GM23338 (cell line): Measurements from ENCODE around the gene CCDC60. TPM values are rescaled to one million over a fixed set of nuclear protein-coding genes. Genes with fewer than 3 reads are reported as not detected.

ENCODE experiments used
- ATAC-seq: fragments of 200-7000 bp; cut with Tn5 transposase; 3 replicates; pipeline ENCODE4 v1.9.1; 2020
- DNase-seq: peaks from one replicate; pipeline ENCODE4 v3.0.0-alpha.2; 2015; ENCODE audit warnings: low spot score
- H2AFZ ChIP-seq: fragments of 200-600 bp; sonication (generic); 2 replicates; pipeline ENCODE4 v1.8.0; 2016; ENCODE audit warnings: antibody characterized with exemption, mild to moderate bottlenecking, moderate library complexity
- H3F3A ChIP-seq: fragments of 200-600 bp; sonication (generic); replicated peaks from 2 replicates; pipeline ENCODE4 v1.8.0; 2017; ENCODE audit warnings: antibody characterized with exemption, mixed run types, low read depth
- H3K27ac ChIP-seq: fragments of 200-600 bp; sonication (generic); 2 replicates; pipeline ENCODE4 v1.6.1; 2016; ENCODE audit warnings: low read depth
- H3K27me3 ChIP-seq: fragments of 200-600 bp; sonication (generic); 2 replicates; pipeline ENCODE4 v1.8.0; 2016; ENCODE audit warnings: mild to moderate bottlenecking, mixed run types, moderate library complexity; ENCODE audit not compliant: insufficient read depth
- H3K36me3 ChIP-seq: fragments of 200-600 bp; sonication (generic); 2 replicates; pipeline ENCODE4 v1.8.0; 2016; ENCODE audit warnings: mild to moderate bottlenecking; ENCODE audit not compliant: insufficient read depth
- H3K4me1 ChIP-seq: fragments of 200-600 bp; sonication (generic); 2 replicates; pipeline ENCODE4 v1.8.0; 2016; ENCODE audit warnings: mild to moderate bottlenecking, moderate library complexity; ENCODE audit not compliant: insufficient read depth
- H3K4me2 ChIP-seq: fragments of 200-600 bp; sonication (generic); 2 replicates; pipeline ENCODE4 v1.7.1; 2017; ENCODE audit warnings: mixed run types
- H3K4me3 ChIP-seq: fragments of 200-600 bp; sonication (generic); 2 replicates; pipeline ENCODE4 v1.6.1; 2016; ENCODE audit warnings: mixed run types
- H3K79me2 ChIP-seq: fragments of 200-600 bp; sonication (generic); replicated peaks from 2 replicates; pipeline ENCODE4 v1.8.0; 2017; ENCODE audit warnings: mild to moderate bottlenecking; ENCODE audit not compliant: insufficient read depth
- H3K9me2 ChIP-seq: fragments of 200-600 bp; sonication (generic); 2 replicates; pipeline ENCODE4 v1.8.0; 2017; ENCODE audit not compliant: insufficient read depth
- H4K20me1 ChIP-seq: fragments of 200-600 bp; sonication (generic); replicated peaks from 2 replicates; pipeline ENCODE4 v1.8.0; 2017; ENCODE audit warnings: mild to moderate bottlenecking; ENCODE audit not compliant: insufficient read depth
- H3K27ac Mint-ChIP-seq: 2 replicates; pipeline ENCODE4 v1.8.0; 2020; ENCODE audit warnings: inconsistent platforms, mild to moderate bottlenecking, moderate library complexity, mixed read lengths
- H3K27me3 Mint-ChIP-seq: 3 replicates; pipeline ENCODE4 v1.8.0; 2022; ENCODE audit warnings: low read depth, mild to moderate bottlenecking, moderate library complexity, mixed read lengths, inconsistent platforms; ENCODE audit not compliant: insufficient read depth, poor library complexity
- H3K36me3 Mint-ChIP-seq: 3 replicates; pipeline ENCODE4 v1.8.0; 2021; ENCODE audit warnings: low read depth, mild to moderate bottlenecking, inconsistent platforms, moderate library complexity, mixed read lengths
- H3K4me1 Mint-ChIP-seq: 3 replicates; pipeline ENCODE4 v1.8.0; 2020; ENCODE audit warnings: mild to moderate bottlenecking, inconsistent platforms, mixed read lengths
- H3K4me3 Mint-ChIP-seq: 3 replicates; pipeline ENCODE4 v1.8.0; 2021; ENCODE audit warnings: moderate library complexity, mild to moderate bottlenecking, inconsistent platforms, mixed read lengths
- H3K9me3 Mint-ChIP-seq: 3 replicates; pipeline ENCODE4 v1.8.0; 2020; ENCODE audit warnings: moderate library complexity, mild to moderate bottlenecking, inconsistent platforms, mixed read lengths
- CREB1 ChIP-seq: fragments of 250-450 bp; sonication (Bioruptor Pico); IDR thresholded peaks from 2 replicates; pipeline ENCODE4 v1.5.0; 2020; ENCODE audit warnings: low read depth, mild to moderate bottlenecking, moderate library complexity
- EZH2 ChIP-seq: fragments of 200-600 bp; sonication (generic); IDR thresholded peaks from one replicate; pipeline ENCODE4 v1.8.0; 2017; ENCODE audit warnings: antibody characterized with exemption, mild to moderate bottlenecking, low read depth; ENCODE audit not compliant: unreplicated experiment
- EZH2phosphoT487 ChIP-seq: fragments of 200-600 bp; sonication (generic); IDR thresholded peaks from one replicate; pipeline ENCODE4 v1.8.1; 2018; ENCODE audit warnings: antibody characterized with exemption; ENCODE audit not compliant: unreplicated experiment
- JUNB ChIP-seq: IDR thresholded peaks from one replicate; pipeline ENCODE4 v1.6.1; 2016; ENCODE audit warnings: antibody characterized with exemption; ENCODE audit not compliant: unreplicated experiment
- NANOG ChIP-seq: IDR thresholded peaks from 2 replicates; pipeline ENCODE4 v1.6.1; 2016; ENCODE audit warnings: antibody characterized with exemption, borderline replicate concordance
- STAT1 ChIP-seq: IDR thresholded peaks from one replicate; pipeline ENCODE4 v1.6.1; 2016; ENCODE audit warnings: antibody characterized with exemption; ENCODE audit not compliant: unreplicated experiment
- ZNF114 ChIP-seq: fragments of 250-450 bp; sonication (Bioruptor Pico); IDR thresholded peaks from 2 replicates; pipeline ENCODE4 v1.5.0; 2020; ENCODE audit warnings: mild to moderate bottlenecking, moderate library complexity
- ZNF331 ChIP-seq: fragments of 250-450 bp; sonication (Bioruptor Pico); IDR thresholded peaks from 2 replicates; pipeline ENCODE4 v1.5.0; 2020; ENCODE audit warnings: low read depth, mild to moderate bottlenecking, moderate library complexity
- polyA plus RNA-seq: library from polyadenylated mRNA; unstranded; fragments of >200 nt; fragmentation: Nextera tagmentation; extraction: Ambion mirVana; gene quantifications from 2 replicates; pipeline ENCODE4 v1.2.1, GENCODE V29; 2016
- total RNA-seq: library from RNA; depleted of rRNA; stranded (reverse); fragments of >200 nt; shearing (Covaris generic); gene quantifications from 2 replicates; pipeline ENCODE4 v1.2.3, GENCODE V29; 2014
- TF ChIP-seq, protein P1 (sequence below): IDR thresholded peaks from one replicate; pipeline ENCODE4 v1.6.1; 2018; ENCODE audit warnings: antibody characterized with exemption; ENCODE audit not compliant: unreplicated experiment
- TF ChIP-seq, protein P2 (sequence below): IDR thresholded peaks from 2 replicates; pipeline ENCODE4 v1.6.1; 2016; ENCODE audit warnings: antibody characterized with exemption

Gene CCDC60
- total and polyA plus RNA-seq, 2 experiments from 2014 or later: 0.53 TPM; not detected in 1

DNA sequence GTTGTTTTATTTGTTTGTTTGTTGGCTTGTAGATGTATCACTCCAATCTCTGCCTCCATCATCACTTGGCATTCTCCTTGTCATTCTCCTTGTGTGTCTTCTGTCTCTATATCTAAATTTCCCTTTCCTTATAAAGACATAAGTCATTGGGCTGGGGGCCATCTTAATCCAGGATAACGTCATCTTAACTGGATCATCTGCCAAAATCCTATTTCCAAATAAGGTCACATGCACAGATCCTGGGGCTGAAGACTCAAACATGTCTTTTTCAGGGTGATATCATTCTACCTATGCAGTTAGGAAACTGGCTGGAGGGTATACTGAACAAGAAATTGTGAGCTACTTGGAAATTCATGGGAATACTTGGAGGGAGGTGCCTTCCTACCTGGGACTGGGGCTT is 8.7 kb upstream of the CCDC60 start (continued):
- TF ChIP-seq JUNB (no peak), EZH2 (no peak), STAT1 (no peak), ZNF114 (CRISPR knock-in tag) (no peak), EZH2phosphoT487 (no peak), CREB1 (CRISPR knock-in tag) (no peak), ZNF331 (CRISPR knock-in tag) (no peak)
- TF ChIP-seq, protein P1, sequence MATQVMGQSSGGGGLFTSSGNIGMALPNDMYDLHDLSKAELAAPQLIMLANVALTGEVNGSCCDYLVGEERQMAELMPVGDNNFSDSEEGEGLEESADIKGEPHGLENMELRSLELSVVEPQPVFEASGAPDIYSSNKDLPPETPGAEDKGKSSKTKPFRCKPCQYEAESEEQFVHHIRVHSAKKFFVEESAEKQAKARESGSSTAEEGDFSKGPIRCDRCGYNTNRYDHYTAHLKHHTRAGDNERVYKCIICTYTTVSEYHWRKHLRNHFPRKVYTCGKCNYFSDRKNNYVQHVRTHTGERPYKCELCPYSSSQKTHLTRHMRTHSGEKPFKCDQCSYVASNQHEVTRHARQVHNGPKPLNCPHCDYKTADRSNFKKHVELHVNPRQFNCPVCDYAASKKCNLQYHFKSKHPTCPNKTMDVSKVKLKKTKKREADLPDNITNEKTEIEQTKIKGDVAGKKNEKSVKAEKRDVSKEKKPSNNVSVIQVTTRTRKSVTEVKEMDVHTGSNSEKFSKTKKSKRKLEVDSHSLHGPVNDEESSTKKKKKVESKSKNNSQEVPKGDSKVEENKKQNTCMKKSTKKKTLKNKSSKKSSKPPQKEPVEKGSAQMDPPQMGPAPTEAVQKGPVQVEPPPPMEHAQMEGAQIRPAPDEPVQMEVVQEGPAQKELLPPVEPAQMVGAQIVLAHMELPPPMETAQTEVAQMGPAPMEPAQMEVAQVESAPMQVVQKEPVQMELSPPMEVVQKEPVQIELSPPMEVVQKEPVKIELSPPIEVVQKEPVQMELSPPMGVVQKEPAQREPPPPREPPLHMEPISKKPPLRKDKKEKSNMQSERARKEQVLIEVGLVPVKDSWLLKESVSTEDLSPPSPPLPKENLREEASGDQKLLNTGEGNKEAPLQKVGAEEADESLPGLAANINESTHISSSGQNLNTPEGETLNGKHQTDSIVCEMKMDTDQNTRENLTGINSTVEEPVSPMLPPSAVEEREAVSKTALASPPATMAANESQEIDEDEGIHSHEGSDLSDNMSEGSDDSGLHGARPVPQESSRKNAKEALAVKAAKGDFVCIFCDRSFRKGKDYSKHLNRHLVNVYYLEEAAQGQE: no peak

DNA sequence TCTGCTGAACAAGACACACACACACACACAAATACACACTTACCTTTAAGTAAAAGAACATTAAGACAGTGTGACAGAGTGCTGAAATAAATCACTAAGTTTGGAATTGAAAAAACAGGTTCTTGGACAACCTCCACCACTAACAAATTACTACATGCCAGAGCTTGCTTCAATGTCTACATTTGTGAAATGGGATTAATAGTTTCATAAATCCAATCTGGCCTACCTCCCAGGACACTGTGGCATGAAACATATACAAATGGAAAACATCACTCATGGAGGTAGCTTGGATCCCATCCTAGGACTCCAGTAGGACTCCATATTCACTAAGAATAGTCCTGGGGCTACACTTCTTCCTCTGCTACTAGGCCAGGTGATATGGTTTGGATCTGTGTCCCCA is 8.2 kb upstream of the CCDC60 start:
- Histone ChIP-seq H3K36me3 (no peaks in the 10 kb centered on the region), H3K4me3 (no peak overlapping the region), H3K4me2 (no peak overlapping the region), H3K27ac (no peak overlapping the region), H3K27me3 (no peaks in the 10 kb centered on the region), H3K9me2 (peaks cover 9% of the 10 kb centered on the region; the same call in 1 of the 2 replicates), H3F3A (no peaks in the 10 kb centered on the region), H3K4me1 (no peaks in the 10 kb centered on the region), H4K20me1 (no peaks in the 10 kb centered on the region), H3K79me2 (no peaks in the 10 kb centered on the region), H2AFZ (no peak overlapping the region)
- Mint-ChIP-seq H3K27me3 (no peaks in the 10 kb centered on the region), H3K27ac (no peak overlapping the region), H3K4me1 (no peaks in the 10 kb centered on the region), H3K4me3 (no peak overlapping the region), H3K9me3 (no peaks in the 10 kb centered on the region), H3K36me3 (no peaks in the 10 kb centered on the region; the same call in 2 of the 3 replicates)
- no peak for TF ChIP-seq NANOG
- no peak for TF ChIP-seq JUNB
- TF ChIP-seq, protein P2, sequence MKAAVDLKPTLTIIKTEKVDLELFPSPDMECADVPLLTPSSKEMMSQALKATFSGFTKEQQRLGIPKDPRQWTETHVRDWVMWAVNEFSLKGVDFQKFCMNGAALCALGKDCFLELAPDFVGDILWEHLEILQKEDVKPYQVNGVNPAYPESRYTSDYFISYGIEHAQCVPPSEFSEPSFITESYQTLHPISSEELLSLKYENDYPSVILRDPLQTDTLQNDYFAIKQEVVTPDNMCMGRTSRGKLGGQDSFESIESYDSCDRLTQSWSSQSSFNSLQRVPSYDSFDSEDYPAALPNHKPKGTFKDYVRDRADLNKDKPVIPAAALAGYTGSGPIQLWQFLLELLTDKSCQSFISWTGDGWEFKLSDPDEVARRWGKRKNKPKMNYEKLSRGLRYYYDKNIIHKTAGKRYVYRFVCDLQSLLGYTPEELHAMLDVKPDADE: no peak
- no peak for TF ChIP-seq STAT1
- TF ChIP-seq CREB1 (CRISPR knock-in tag): no peak
- no peak for TF ChIP-seq EZH2
- ATAC-seq (no peak), DNase-seq (no peak)
